RCC 7860 (cell line): Measurements from ENCODE around the gene FMN1.

Experiments
- DNase-seq: peaks from one replicate; pipeline ENCODE4 v3.0.0-alpha.2; 2015; ENCODE audit warnings: low spot score
- FAIRE-seq: peaks from 2 replicates; lab custom pipeline; 2012; peaks lifted over from hg19 to GRCh38; lab: Jason Lieb, UNC

Gene FMN1

DNA sequence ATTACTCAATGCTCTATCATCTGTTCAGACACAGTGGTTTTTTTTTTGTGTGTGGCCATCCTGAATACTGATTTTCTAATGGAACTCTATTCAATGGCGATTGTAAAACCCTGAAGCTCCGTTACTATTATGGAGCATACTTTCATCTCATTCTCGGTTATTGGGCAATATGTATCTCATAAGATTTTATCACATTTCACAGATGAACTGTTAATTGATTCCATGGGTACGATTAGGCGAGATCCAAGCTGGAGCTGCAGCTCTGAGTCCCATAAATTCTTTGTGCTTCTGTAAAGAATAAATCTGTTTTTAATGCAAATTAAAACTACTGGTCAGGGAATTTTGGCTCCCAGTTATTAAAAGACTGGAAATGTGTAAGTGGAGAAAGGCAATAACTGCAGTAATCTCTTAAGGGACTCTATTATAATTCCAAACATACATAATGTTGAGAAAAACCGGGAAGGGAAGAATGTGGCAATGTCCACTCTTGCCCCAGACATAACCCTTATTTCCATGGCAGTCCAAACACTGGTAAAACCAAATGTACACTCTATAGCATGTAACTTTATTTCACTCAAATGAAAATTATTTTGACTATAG lies 394.5 kb downstream of the FMN1 start:
- FAIRE-seq (no peak), DNase-seq (no peak)

DNA sequence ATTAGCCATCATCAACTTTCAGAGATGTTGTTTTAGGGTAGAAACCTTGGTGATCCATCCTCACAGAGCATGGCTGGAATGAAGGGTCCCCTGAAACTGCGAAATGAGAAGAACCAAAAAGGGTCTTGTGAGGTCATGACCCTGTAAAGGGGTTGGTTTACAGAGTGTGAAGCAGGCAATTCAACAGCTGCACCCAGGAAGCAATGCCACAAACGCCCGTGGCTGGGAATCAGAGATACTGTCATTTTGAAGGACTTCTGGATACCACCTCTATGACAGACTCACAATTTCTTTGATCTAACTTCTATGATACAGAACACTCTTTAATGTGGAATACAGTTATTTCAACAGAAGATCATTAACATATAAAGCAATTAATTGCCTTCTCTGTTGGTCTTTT lies 397.7 kb downstream of the FMN1 start:
- FAIRE-seq (no peak), DNase-seq (no peak)

DNA sequence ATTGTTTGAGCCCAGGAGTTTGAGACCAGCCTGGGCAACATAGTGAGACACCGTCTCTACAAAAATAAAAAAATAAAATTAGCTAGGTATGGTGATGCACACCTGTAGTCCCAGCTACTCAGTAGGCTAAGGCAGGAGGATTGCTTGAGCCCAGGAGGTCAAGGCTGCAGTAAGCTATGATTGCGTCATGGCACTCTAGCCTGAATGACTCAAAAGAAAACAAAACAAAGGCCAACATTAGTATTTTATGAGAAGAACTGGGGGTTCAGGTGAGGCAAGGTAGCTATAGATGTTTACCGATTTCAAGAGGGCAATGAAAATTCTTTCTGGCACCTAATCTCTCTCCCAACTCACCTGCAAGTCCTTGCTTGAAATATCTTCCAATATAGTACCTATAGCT lies 399.5 kb downstream of the FMN1 start:
- FAIRE-seq (no peak), DNase-seq (no peak)

- no peak for FAIRE-seq
- DNase-seq, result no peak
Measured at GRCh38 chr15:32792436-32792835, 402.1 kb downstream of the FMN1 start.

DNA sequence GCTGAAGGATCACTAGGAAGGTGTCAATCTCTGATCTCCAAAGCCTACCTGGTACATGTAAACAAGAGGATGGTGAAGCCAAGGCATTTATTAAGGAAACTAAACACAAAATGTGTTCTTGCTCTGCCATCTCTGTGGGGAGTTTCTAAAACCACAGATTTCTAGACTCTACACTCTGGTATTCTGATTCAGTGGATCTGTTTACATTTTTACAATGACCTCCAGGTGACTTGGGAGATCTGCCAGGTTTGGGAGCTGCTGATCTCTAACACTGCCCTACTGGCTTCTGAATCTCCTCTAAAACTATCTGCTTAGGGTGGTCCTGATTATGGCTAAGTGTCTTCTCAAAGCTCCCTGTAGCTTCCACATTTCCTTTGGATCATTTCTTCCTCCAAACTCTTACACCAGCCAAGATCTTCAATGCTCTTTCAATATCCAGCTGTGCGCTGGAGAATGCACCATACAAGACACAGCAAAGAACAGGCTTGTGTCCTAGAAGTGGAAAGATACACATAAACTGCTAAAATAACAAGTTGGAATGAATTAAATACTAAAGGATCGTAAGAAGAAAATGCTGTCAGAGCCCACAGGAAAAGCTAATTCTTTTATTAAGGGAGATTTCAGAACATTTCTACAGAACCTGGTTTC lies 404.0 kb downstream of the FMN1 start:
- FAIRE-seq (peak; percentile 23), DNase-seq (peak; percentile 42)

DNA sequence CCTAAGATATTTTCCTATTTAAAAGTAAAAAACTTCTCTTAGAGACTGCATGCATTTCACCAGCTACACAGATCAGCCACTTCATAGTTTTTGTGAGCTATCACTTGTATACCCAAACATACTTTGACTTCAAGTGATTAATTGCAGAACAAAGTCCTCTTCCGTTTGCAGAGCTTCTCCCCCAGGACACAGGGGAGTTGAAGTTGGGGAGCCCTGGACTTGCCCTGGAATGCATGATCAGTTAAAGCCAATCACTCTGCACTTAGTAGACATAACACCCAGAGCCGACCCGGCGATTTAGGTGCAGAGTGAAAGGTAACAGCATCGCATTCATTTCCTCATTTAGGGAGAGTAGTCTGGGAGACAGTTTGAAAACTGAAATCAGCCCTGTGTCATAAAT lies 406.6 kb downstream of the FMN1 start:
- FAIRE-seq, result no peak
- no peak for DNase-seq

- FAIRE-seq, result no peak
- DNase-seq, result peak; percentile 35
Measured at GRCh38 chr15:32786906-32787305, 407.6 kb downstream of the FMN1 start.

GRCh38 chr15:32784581-32784980 lies 409.9 kb downstream of the FMN1 start:
- no peak for DNase-seq
- FAIRE-seq, result no peak

DNA sequence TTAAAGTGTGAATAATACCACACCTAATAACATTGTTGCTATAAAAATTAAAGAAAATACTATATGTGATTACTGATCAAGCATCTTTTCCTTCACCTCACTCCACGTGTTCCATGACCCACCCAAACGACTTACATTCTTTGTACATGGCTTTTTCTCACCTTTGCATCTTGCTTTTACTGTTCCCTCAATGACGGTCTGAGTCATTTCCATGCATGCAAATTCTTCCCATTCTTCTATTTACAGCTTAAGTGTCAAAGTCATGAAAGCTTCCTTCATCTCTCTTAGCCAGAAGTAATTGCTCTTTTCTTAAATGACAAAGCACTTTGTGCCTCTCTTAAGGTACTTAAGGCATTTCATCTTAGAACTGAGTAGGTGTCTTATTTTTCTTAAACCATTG lies 412.7 kb downstream of the FMN1 start:
- DNase-seq (no peak), FAIRE-seq (no peak)

DNA sequence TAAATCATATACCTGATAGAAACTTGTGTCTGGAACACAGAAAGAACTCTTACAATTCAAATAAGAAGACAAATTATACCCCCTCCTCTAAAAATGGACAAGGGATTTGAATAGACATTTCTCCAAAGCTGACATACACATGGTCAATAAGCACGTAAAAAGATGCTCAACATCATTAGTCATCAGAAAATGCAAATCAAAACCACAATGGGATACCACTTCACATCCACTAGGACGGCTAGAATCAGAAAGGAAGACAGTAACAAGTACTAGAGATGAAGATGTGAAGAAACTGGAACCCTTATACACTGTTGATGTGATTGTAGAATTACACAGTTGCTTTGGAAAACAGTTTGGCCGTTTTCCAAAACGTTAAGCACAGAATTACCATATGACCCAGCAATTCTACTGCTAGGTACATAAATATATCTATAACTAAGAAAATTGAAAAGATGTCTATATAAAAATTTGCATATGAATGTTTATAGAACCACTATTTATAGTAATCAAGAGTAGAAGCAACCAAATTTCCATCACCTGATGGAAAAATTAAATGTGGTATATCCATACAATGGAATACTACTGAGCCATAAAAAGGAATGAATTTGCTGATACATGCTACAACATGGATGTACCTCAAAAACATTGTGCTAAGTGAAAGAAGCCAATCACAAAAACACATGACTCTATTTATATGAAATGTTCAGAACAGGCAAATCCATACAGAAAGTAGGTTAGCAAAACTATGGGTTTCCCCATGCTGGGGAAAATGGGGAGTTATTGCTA lies 415.9 kb downstream of the FMN1 start:
- DNase-seq (peak; percentile 35), FAIRE-seq (no peak)

DNA sequence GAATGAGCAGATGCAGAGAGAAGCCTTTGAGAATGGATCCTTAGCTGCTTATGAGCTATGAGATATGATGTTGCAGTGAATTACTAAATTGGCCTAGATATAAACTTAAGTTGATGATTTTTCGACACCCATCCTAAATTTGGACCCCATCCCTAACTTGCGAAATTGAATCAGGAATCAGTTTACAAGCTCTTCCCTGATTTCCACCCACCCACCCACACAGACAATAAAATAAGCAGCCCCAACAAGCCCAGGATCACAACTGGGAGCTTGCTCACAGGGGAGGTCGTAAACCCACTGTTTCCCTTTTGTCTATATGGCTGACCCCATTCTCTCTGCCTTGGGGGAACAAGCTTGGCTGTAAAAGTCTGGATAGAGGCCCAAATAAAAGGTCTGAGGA lies 419.4 kb downstream of the FMN1 start:
- no peak for DNase-seq

GRCh38 chr15:32774022-32774421 lies 420.5 kb downstream of the FMN1 start:
- FAIRE-seq (peak; percentile 95), DNase-seq (peak; percentile 95)

More for the DNA sequence above, 419.4 kb downstream of the FMN1 start:
- no peak for FAIRE-seq

GRCh38 chr15:32767236-32767635 lies 427.3 kb downstream of the FMN1 start:
- FAIRE-seq (no peak), DNase-seq (no peak)

DNA sequence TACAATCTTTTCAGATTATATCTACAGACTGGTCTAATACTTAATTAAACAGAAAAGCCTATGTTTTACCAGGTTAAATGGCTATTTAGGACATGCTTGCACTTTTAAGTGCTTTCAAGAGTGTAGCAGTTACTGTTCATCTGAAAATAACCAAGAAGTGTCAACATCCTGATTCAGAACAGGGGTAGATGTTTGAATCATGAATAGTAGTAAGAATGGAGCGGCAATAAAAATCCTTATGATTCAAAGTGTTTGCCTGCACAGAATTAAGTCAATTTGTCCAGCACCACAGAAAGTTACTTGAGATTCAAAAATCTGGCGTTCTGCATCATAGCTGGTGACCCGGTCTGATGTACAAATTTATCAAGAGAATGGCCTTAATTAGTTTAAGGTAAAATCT lies 428.4 kb downstream of the FMN1 start:
- DNase-seq (no peak), FAIRE-seq (no peak)

GRCh38 chr15:32765236-32765635 lies 429.3 kb downstream of the FMN1 start:
- FAIRE-seq, result no peak
- no peak for DNase-seq

- no peak for DNase-seq
- no peak for FAIRE-seq
Measured at GRCh38 chr15:32763295-32763694, 431.2 kb downstream of the FMN1 start.

GRCh38 chr15:32757426-32757825 lies 437.1 kb downstream of the FMN1 start:
- FAIRE-seq (no peak), DNase-seq (no peak)

DNA sequence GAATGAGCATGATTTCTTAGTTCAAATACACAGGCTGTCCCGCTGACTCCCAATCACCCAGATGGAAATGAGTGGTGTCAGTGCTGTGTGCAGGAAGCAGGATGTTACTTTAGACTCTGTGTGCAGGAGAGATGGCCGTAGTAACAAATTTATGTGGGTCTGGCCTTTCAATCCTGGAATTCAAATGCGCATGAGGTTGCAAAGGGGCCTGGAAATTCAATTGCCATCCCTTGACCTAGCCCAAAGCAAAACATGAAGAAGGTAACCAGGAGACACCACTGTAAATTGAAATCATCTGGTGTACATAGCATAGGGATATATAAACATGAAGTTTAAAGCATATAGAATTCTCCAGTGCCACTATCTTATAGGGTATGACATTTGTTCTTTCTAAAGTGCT lies 443.5 kb downstream of the FMN1 start:
- no peak for DNase-seq
- FAIRE-seq, result no peak

DNA sequence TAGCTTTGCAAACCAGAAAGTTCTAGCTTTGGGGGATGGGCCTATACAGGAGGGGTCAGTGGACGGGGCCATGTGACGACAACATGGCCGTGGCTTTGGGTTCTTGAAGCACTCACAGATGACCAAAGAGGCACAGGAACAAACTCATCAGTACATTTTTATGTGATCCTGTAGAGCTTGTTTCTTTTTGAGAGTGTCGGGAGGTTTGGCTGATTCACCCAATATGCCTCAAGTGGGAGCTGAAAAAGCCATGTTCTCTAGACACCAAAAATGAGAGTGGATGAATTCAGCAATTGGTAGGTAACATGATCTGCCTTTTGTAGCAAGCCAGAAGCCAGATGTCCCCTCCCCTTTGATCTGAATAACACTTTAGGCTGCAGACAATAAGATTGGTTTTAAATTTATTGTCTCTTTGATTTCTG lies 446.6 kb downstream of the FMN1 start:
- no peak for FAIRE-seq
- no peak for DNase-seq

- DNase-seq, result no peak
- no peak for FAIRE-seq
Measured at GRCh38 chr15:32746116-32746857, 448.2 kb downstream of the FMN1 start.

- no peak for DNase-seq
- no peak for FAIRE-seq
Measured at GRCh38 chr15:32743411-32744140, 450.9 kb downstream of the FMN1 start.
